KMS-11 (cell line): Measurements from ENCODE around the gene SNCAIP.

Source experiments
- H2AFZ ChIP-seq: fragments of 200-600 bp; sonication (generic); 2 replicates; pipeline ENCODE4 v1.6.1; 2016; ENCODE audit warnings: antibody characterized with exemption, mixed run types, low read depth
- H3K27ac ChIP-seq: fragments of 200-600 bp; sonication (generic); 2 replicates; pipeline ENCODE4 v1.6.1; 2016; ENCODE audit warnings: mild to moderate bottlenecking, mixed run types
- H3K27me3 ChIP-seq: fragments of 200-600 bp; sonication (generic); 2 replicates; pipeline ENCODE4 v1.6.1; 2017; ENCODE audit warnings: mild to moderate bottlenecking, low read depth, mixed run types, moderate library complexity; ENCODE audit not compliant: insufficient read depth
- H3K36me3 ChIP-seq: fragments of 200-600 bp; sonication (generic); 2 replicates; pipeline ENCODE4 v1.6.1; 2017; ENCODE audit warnings: mild to moderate bottlenecking, mixed run types; ENCODE audit not compliant: insufficient read depth
- H3K4me1 ChIP-seq: fragments of 200-600 bp; sonication (generic); 2 replicates; pipeline ENCODE4 v1.6.1; 2016; ENCODE audit warnings: mild to moderate bottlenecking, low read depth, mixed run types; ENCODE audit not compliant: poor library complexity, severe bottlenecking
- H3K4me2 ChIP-seq: fragments of 200-600 bp; sonication (generic); 2 replicates; pipeline ENCODE4 v1.7.0; 2016; ENCODE audit warnings: mild to moderate bottlenecking, mixed run types
- H3K4me3 ChIP-seq: fragments of 200-600 bp; sonication (generic); IDR thresholded peaks from 2 replicates; pipeline ENCODE4 v1.6.1; 2017; ENCODE audit warnings: low read depth, low read length, mixed read lengths; ENCODE audit not compliant: insufficient read depth
- H3K79me2 ChIP-seq: fragments of 200-600 bp; sonication (generic); 2 replicates; pipeline ENCODE4 v1.6.1; 2016; ENCODE audit warnings: low read depth, mixed run types; ENCODE audit not compliant: insufficient read depth
- H3K9ac ChIP-seq: fragments of 200-600 bp; sonication (generic); 2 replicates; pipeline ENCODE4 v1.6.1; 2016; ENCODE audit warnings: mild to moderate bottlenecking, mixed run types
- H4K20me1 ChIP-seq: fragments of 200-600 bp; sonication (generic); 2 replicates; pipeline ENCODE4 v1.6.1; 2016; ENCODE audit warnings: mild to moderate bottlenecking, mixed run types; ENCODE audit not compliant: insufficient read depth
- CTCF ChIP-seq: fragments of 200-600 bp; sonication (generic); conservative IDR thresholded peaks from 2 replicates; pipeline ENCODE4 v1.6.1; 2017; ENCODE audit warnings: low read depth, mild to moderate bottlenecking, antibody characterized with exemption, low read length, moderate library complexity, mixed read lengths

The SNCAIP gene

DNA sequence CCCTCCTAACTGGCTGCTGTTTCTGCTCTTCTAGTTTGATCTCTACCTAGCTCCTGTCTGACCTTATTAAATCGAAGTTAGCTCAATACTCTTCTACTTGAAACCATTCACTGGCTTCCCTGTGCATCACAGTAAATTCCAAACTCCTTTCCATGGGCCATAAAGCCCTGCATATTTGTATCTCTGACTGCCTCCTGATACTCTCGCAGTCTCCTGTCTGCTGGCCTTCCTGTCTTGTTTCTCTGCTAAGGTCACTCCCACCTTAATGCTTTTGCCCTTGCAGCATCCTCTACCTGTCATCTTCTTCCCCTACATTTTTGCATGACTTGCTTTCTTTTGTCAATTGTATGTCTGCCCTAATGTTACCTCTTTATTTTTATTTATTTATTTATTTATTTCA is 44.8 kb downstream of the SNCAIP start:
- Histone ChIP-seq H2AFZ (no peak overlapping the region), H3K27me3 (no peaks in the 10 kb centered on the region), H3K27ac (no peak overlapping the region), H3K4me3 (no peak overlapping the region), H3K9ac (no peak overlapping the region), H3K4me2 (no peak overlapping the region), H3K36me3 (no peaks in the 10 kb centered on the region), H3K4me1 (no peaks in the 10 kb centered on the region), H3K79me2 (no peaks in the 10 kb centered on the region), H4K20me1 (no peaks in the 10 kb centered on the region)
- TF ChIP-seq CTCF, result no peak

- no peaks in the 10 kb centered on the region for H4K20me1 ChIP-seq
- no peaks in the 10 kb centered on the region for H3K36me3 ChIP-seq
- H3K27ac ChIP-seq, result no peak overlapping the region
- no peak overlapping the region for H3K9ac ChIP-seq
- H2AFZ ChIP-seq, result no peak overlapping the region
- no peaks in the 10 kb centered on the region for H3K27me3 ChIP-seq
- H3K4me3 ChIP-seq, result no peak overlapping the region
- no peaks in the 10 kb centered on the region for H3K79me2 ChIP-seq
- H3K4me1 ChIP-seq, result no peaks in the 10 kb centered on the region
- H3K4me2 ChIP-seq, result no peak overlapping the region
- TF ChIP-seq CTCF, result no peak
Observed at GRCh38 chr5:122358372-122358979, 46.4 kb downstream of the SNCAIP start.

DNA sequence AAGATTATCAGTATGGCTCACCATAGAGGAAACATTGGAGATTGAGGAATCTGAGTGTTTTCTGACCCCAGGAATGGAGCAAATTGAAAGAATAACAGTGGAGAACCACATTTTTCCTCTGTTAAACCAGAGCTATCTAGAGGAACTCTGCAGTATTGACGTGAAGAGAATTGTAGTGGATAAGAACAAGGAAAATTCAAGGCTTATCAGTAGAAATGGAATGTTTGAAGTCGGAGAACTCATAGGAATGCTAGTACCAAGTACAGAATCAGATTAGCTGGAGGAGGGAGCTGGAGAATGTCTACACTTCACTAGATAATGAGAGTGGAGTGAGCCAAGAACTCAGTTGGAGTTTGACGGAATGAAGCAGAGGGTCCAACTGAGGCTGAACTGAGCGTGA is 50.3 kb downstream of the SNCAIP start:
- Histone ChIP-seq H3K36me3 (no peaks in the 10 kb centered on the region), H3K4me3 (no peak overlapping the region), H3K9ac (no peak overlapping the region), H3K79me2 (no peaks in the 10 kb centered on the region), H4K20me1 (no peaks in the 10 kb centered on the region), H2AFZ (no peak overlapping the region), H3K4me2 (no peak overlapping the region), H3K4me1 (no peaks in the 10 kb centered on the region), H3K27ac (no peak overlapping the region), H3K27me3 (no peaks in the 10 kb centered on the region)
- no peak for TF ChIP-seq CTCF

DNA sequence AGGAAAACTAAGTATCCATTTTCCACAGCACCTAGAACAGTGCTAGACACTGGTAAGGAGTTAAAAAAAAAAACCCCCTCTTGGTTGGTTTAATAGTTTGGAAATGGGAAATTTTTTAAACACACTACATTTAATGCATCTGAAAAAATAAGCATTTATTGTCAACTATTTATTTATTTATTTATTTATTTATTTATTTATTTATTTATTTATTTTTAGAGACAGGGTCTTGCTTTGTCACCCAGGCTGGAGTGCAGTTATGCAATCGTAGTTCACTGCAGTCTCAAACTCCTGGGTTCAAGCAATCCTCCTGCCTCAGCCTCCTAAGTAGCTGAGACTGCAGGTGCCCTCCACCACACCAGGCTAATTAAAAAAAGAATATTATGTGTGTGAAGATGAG is 51.6 kb downstream of the SNCAIP start:
- Histone ChIP-seq H3K27me3 (no peaks in the 10 kb centered on the region), H2AFZ (no peak overlapping the region), H3K79me2 (no peaks in the 10 kb centered on the region), H3K36me3 (no peaks in the 10 kb centered on the region), H3K9ac (no peak overlapping the region), H3K27ac (no peak overlapping the region), H3K4me1 (no peaks in the 10 kb centered on the region), H3K4me2 (no peak overlapping the region), H4K20me1 (no peaks in the 10 kb centered on the region), H3K4me3 (no peak overlapping the region)
- no peak for TF ChIP-seq CTCF
